DOHH2 (cell line): ENCODE results near the gene R3HDM2.

Experiments used
- EZH2phosphoT487 ChIP-seq: fragments of 200-600 bp; sonication (generic); IDR thresholded peaks from 2 replicates; pipeline ENCODE4 v1.6.1; 2017; ENCODE audit warnings: borderline replicate concordance, mild to moderate bottlenecking, antibody characterized with exemption, low read length, moderate library complexity, mixed read lengths
- TF ChIP-seq, protein P1 (sequence below): fragments of 200-600 bp; sonication (generic); IDR thresholded peaks from one replicate; pipeline ENCODE4 v1.5.1; 2014; ENCODE audit warnings: antibody characterized with exemption, mild to moderate bottlenecking, low read depth, low read length; ENCODE audit not compliant: poor library complexity, severe bottlenecking

DNA sequence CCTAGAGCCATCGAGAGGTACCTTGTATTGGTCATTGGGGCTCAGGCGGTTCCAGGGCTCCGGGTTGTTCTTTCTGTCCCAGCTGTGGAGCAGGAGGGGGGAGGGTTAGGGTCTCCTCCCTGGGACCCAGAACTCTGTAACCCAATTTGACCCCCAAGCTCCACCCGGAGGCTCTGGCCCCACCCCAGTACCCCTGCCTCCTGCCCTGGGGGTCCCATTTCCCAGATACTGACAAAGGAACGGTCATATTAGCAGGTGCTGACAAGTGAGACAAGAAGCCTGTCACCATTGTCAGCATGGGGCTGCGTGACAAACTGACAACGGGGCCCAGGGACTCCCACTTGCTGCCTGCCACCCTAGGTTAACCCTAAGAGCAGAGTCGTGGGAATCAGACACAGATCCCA lies 195.1 kb downstream of the R3HDM2 start:
- TF ChIP-seq, protein P1, sequence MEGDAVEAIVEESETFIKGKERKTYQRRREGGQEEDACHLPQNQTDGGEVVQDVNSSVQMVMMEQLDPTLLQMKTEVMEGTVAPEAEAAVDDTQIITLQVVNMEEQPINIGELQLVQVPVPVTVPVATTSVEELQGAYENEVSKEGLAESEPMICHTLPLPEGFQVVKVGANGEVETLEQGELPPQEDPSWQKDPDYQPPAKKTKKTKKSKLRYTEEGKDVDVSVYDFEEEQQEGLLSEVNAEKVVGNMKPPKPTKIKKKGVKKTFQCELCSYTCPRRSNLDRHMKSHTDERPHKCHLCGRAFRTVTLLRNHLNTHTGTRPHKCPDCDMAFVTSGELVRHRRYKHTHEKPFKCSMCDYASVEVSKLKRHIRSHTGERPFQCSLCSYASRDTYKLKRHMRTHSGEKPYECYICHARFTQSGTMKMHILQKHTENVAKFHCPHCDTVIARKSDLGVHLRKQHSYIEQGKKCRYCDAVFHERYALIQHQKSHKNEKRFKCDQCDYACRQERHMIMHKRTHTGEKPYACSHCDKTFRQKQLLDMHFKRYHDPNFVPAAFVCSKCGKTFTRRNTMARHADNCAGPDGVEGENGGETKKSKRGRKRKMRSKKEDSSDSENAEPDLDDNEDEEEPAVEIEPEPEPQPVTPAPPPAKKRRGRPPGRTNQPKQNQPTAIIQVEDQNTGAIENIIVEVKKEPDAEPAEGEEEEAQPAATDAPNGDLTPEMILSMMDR, result no peak
- TF ChIP-seq EZH2phosphoT487, result no peak
